GM19193 (cell line): ENCODE results near the gene DENND6B.

Experiments
- POLR2A ChIP-seq: IDR thresholded peaks from 4 replicates; pipeline ENCODE4 v1.6.1; 2011; ENCODE audit not compliant: insufficient read depth, insufficient read length; ENCODE audit errors: extremely low read depth

Gene DENND6B

DNA sequence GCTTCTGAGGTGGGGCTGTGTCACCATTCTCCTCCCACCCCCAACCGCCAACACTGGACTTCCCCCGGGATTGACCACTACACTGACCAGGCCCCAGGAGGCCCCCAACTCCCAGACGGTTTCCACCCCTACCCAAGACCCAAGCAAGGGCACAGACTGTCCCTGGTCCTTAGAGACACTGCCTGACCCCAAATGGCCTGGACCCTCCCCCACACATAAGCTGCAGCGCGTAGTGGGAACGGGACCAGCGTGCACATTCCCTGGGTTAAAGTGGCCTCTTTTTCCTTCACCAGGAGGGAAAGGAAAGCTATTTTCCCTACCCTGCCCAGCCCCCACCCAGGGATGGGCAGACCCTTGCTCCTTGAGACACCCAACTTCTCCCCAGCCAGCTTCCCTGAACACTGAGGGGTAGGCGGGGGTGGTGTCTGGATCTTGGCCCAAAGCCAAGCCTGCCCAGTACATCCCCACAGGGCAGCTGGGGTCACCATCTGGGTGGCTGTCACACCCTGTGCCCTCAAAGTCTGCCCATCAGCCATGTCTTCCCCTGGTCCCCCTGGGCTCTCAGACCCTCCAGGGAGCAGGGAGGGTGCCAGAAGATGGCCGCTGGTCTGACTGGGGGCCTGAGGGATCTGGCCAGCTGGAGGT is 63.7 kb downstream of the DENND6B start:
- TF ChIP-seq POLR2A: no peak

DNA sequence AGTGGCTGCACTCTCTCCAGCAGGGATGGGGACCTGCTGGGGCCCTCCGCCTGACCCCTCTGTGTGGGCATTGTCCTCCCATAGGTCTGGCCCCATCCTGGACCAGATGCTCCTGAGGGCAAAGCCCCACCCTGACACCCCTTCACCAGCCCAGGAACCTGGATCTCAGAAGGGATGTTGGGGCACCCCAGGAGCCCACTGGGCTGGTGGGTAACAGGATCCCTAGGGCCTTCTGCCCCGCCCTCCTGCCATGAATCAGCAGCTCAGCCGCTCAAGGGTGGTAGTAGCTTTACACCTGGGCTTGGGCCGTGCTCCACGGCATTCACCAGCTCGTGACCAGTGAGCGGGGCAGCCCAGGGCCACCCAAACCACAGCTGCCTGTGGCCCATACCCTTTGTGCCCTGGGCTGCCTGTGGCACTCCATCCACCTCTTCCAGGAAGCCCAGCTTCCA is 64.3 kb downstream of the DENND6B start:
- no peak for TF ChIP-seq POLR2A

DNA sequence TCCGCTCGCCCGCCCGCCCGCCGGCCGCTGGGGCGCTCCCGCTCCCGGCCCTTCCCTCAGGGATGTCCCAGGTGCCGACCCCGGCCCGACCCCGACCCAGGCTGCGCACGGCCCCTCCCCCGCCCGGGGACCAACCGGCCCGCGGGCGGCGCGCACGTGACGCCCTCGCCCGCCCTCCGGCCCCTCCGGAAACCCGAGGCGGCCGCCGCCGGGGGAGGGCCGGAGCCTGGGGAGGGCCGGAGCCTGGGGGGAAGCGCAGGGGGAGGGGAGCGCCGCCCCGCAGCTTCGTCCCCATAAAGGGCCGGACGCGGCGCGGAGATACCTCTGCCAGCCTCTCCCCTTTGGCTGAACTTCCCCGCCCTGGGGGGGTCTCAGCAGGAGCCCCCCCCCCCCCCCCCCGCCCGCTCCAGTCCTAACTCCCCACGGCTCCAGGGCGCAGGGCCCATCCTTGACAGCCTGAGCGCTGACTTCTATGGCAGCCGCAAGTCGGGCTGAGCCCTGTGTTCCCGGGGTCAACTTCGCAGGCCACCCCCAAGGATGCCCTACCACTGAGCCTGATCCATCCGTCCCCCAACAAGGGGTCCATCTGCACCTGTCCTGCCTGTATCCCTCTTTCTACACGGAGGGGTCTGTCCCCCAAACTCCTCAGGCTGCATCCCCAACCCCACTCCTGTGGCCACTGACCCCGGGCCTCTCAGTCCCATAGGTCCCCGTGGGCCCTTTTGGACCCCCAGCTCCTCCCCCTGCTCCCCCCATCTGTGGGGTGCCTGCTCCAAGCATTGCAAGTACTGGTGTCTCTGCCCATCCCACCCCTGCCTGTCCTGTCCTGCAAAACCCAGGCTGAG is 65.0 kb downstream of the DENND6B start, which contains the start of gene MAPK12:
Gene MAPK12 (minus strand): TSS at position 69 of the 845 bp plus-strand sequence. CDS start 174 bp downstream, outside the sequence.
- no peak for TF ChIP-seq POLR2A

DNA sequence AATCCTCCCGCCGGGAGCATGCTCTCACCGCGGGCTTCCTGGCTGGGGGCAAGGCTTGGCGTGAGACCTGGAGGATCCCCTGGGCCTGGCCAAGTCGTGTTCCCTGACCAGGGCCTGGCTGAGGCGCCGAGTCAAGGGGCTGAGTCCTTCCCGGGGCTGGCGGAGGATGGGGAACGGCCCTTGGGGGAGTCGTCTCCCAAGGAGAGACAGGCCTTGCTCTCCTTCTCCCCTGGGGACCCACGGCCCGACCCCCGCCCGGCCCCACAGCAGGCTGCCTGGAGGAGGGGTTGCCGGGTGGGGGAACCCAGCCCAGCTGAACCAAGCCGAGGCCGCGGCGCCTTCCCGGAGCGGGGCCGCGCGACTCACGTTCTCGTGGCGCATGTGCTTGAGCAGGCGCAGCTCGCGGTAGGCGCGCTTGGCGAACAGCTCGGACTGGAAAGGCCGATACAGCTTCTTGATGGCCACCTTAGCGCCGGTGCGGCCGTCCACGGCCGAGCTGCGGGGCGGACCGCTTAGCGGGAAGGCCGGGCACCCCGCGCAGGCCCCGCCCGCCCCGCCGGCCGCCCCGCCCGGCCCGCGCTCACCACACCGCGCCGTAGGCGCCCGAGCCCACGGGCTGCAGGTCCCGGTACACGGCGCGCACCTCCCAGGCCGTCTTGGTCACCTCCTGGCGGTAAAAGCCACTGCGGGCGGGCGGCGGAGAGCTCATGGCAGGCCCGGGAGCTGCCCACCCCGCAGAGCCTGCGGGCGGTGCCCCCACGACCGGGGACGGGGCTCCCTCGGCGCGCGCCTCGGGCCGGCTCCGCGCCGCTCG is 65.8 kb downstream of the DENND6B start:
- TF ChIP-seq POLR2A: no peak

DNA sequence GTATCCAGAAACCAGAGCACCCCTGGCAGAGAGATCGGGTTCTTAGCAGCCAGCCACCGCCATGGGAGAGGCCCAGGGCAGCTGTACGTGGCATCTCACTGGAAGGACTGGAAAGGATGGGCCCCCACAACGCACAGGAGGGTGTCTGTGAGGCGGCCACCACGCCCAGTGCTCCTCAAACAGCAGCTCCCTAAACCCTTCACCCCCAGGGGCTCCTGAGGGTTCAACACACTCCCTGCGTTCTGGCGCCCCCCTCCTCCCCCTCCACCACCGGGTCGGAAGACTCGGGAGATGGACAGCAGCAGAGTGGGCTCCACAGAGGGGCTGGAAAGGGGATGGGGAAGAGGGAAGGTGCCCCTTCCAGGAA is 66.4 kb downstream of the DENND6B start:
- no peak for TF ChIP-seq POLR2A

DNA sequence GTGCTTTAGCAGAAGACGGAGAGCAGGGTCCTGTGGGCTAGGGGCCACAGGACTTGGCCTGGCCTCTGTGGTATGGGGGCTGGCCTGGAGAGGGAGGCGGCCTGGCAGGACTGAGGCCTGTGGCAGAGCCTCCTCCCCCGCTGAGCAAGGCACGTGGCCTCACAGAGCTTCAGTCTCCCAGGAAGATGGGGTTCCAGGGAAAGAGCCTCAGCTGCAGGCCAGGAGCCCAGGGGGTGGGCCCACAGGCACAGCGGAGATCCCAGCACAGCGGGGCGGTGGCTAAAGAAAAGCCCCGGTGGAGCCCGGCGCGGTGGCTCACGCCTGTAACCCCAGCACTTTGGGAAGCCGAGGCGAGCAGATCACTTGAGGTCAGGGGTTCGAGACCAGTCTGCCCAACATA is 67.5 kb downstream of the DENND6B start:
- TF ChIP-seq POLR2A: no peak
